ENCODE data around the gene SLC38A3.
"Not testable (repeated sequence)": the region's sequence is repeated elsewhere in the genome, so short reads cannot be mapped to it uniquely, and the experiment has no call there.

SLC38A3 gene

GRCh38 chr3:50259432-50260026, 54.5 kb downstream of the SLC38A3 start:
- peak overlapping the region; percentile 37 to 67 for H3K4me3 ChIP-seq (ENCODE audit: low read depth in 1 of 2, low read length in 1 of 2)
- no peak for TF ChIP-seq CTCF (IDR thresholded peaks at IDR 0.05)
- peaks cover 73% of the 10 kb centered on the region for H3K36me3 ChIP-seq
- H3K4me1 ChIP-seq (ENCODE audit: control insufficient read depth in 1 of 2, insufficient read depth in 1 of 2, low read depth in 1 of 2, low read length in 1 of 2) = peaks cover 28 to 31% of the 10 kb centered on the region in 2 experiments
- H3K27ac ChIP-seq = peak overlapping the region; percentile 100
- peaks cover under 1% of the 10 kb centered on the region for H3K27me3 ChIP-seq
- H3K9me3 ChIP-seq = peaks cover 10% of the 10 kb centered on the region

GRCh38 chr3:50260027-50260941, 55.2 kb downstream of the SLC38A3 start:
- H3K36me3 ChIP-seq = peaks cover 65% of the 10 kb centered on the region
- peaks cover 8% of the 10 kb centered on the region for H3K27me3 ChIP-seq
- peaks cover 20 to 23% of the 10 kb centered on the region in 2 experiments for H3K4me1 ChIP-seq (ENCODE audit: control insufficient read depth in 1 of 2, insufficient read depth in 1 of 2, low read depth in 1 of 2, low read length in 1 of 2)
- TF ChIP-seq CTCF (IDR thresholded peaks at IDR 0.05) = peak; percentile 99
- peak overlapping the region; percentile 100 for H3K27ac ChIP-seq
- H3K4me3 ChIP-seq (ENCODE audit: low read depth in 1 of 2, low read length in 1 of 2) = peak overlapping the region; percentile 37 to 67
- peaks cover 10% of the 10 kb centered on the region for H3K9me3 ChIP-seq

GRCh38 chr3:50260942-50261441, 55.9 kb downstream of the SLC38A3 start:
- H3K27me3 ChIP-seq = peaks cover 15% of the 10 kb centered on the region
- H3K4me1 ChIP-seq (ENCODE audit: control insufficient read depth in 1 of 2, insufficient read depth in 1 of 2, low read depth in 1 of 2, low read length in 1 of 2) = peaks cover 15 to 18% of the 10 kb centered on the region in 2 experiments
- H3K9me3 ChIP-seq = peaks cover 10% of the 10 kb centered on the region
- no peak for TF ChIP-seq CTCF (IDR thresholded peaks at IDR 0.05)
- H3K4me3 ChIP-seq (ENCODE audit: low read depth in 1 of 2, low read length in 1 of 2) = peak overlapping the region in 1 of 2 experiments; percentile 67
- peaks cover 59% of the 10 kb centered on the region for H3K36me3 ChIP-seq
- peak overlapping the region; percentile 100 for H3K27ac ChIP-seq

GRCh38 chr3:50261505-50261904, 56.4 kb downstream of the SLC38A3 start:
- peaks cover 10% of the 10 kb centered on the region for H3K9me3 ChIP-seq
- peaks cover 20% of the 10 kb centered on the region for H3K27me3 ChIP-seq
- peak overlapping the region; percentile 100 for H3K27ac ChIP-seq
- H3K4me3 ChIP-seq (ENCODE audit: low read depth in 1 of 2, low read length in 1 of 2) = no peak overlapping the region
- peaks cover 54% of the 10 kb centered on the region for H3K36me3 ChIP-seq
- peaks cover 15 to 18% of the 10 kb centered on the region in 2 experiments for H3K4me1 ChIP-seq (ENCODE audit: control insufficient read depth in 1 of 2, insufficient read depth in 1 of 2, low read depth in 1 of 2, low read length in 1 of 2)
- TF ChIP-seq CTCF (IDR thresholded peaks at IDR 0.05) = no peak

- not testable (repeated sequence) for H3K9me3 ChIP-seq; H3K4me3 ChIP-seq (ENCODE audit: low read depth in 1 of 2, low read length in 1 of 2)
- peaks cover 27% of the 10 kb centered on the region for H3K27me3 ChIP-seq
- peaks cover 15 to 18% of the 10 kb centered on the region in 2 experiments for H3K4me1 ChIP-seq (ENCODE audit: control insufficient read depth in 1 of 2, insufficient read depth in 1 of 2, low read depth in 1 of 2, low read length in 1 of 2)
- peak overlapping the region; percentile 100 for H3K27ac ChIP-seq
- peaks cover 47% of the 10 kb centered on the region for H3K36me3 ChIP-seq
Measured at GRCh38 chr3:50262200-50262599, 57.1 kb downstream of the SLC38A3 start.

All from neutrophil (primary cell).